ENCODE data around the gene MZT2A.
"Not testable (repeated sequence)": the region's sequence is repeated elsewhere in the genome, so short reads cannot be mapped to it uniquely, and the experiment has no call there.

The MZT2A gene

GRCh38 chr2:131454914-131455313 is 37.3 kb downstream of the MZT2A start:
- WGBS: no CpG with 5 or more reads among the region's 2 CpGs
- not testable (repeated sequence) for H2BK120ac ChIP-seq (ENCODE audit: low read depth, low read length)

GRCh38 chr2:131451265-131451949 is 40.8 kb downstream of the MZT2A start:
- not testable (repeated sequence) for H2BK120ac ChIP-seq (ENCODE audit: low read depth, low read length); H3K79me1 ChIP-seq (replicated peaks; ENCODE audit: low read length, poor library complexity, severe bottlenecking); H2AFZ ChIP-seq (ENCODE audit: low read depth, low read length); H3K9me3 ChIP-seq (ENCODE audit: control insufficient read depth, low read length); H4K8ac ChIP-seq (ENCODE audit: low read length); H2BK15ac ChIP-seq (ENCODE audit: low read depth, poor library complexity, severe bottlenecking); H3K27ac ChIP-seq (ENCODE audit: low read length, poor library complexity, severe bottlenecking); H3K4ac ChIP-seq (ENCODE audit: low read depth in 1 of 2, low read length in 2 of 2); H2BK5ac ChIP-seq (ENCODE audit: low read depth, low read length, poor library complexity, severe bottlenecking); H4K91ac ChIP-seq (ENCODE audit: low read length); H3K4me1 ChIP-seq (ENCODE audit: control insufficient read depth, insufficient read depth, low read depth, low read length); H3K23ac ChIP-seq (ENCODE audit: low read length in 2 of 2); H2BK12ac ChIP-seq (ENCODE audit: low read length in 2 of 2); H3K18ac ChIP-seq (ENCODE audit: low read depth in 1 of 2, low read length in 2 of 2); DNase-seq; H3K36me3 ChIP-seq (ENCODE audit: control insufficient read depth in 1 of 2, insufficient read depth in 2 of 2, low read depth in 1 of 2, low read length in 2 of 2); H3K14ac ChIP-seq (ENCODE audit: low read length in 2 of 2); H3K9ac ChIP-seq (ENCODE audit: low read length); H2AK5ac ChIP-seq (ENCODE audit: low read length, severe bottlenecking); H3K4me3 ChIP-seq (ENCODE audit: insufficient read depth in 1 of 2, low read depth in 1 of 2, low read length in 2 of 2); H3K4me2 ChIP-seq (ENCODE audit: low read length, poor library complexity, severe bottlenecking)
- peaks cover 0 to 13% of the 10 kb centered on the region in 2 experiments for H3K27me3 ChIP-seq (ENCODE audit: control insufficient read depth in 1 of 2, insufficient read depth in 1 of 2, low read length in 2 of 2)
- 98% methylated on average over 6 of the region's 10 CpGs for WGBS

More at GRCh38 chr2:131454914-131455313, 37.3 kb downstream of the MZT2A start:
- not testable (repeated sequence) for H3K27ac ChIP-seq (ENCODE audit: low read length, poor library complexity, severe bottlenecking); H2AK5ac ChIP-seq (ENCODE audit: low read length, severe bottlenecking); H3K27me3 ChIP-seq (ENCODE audit: control insufficient read depth in 1 of 2, insufficient read depth in 1 of 2, low read length in 2 of 2); H4K8ac ChIP-seq (ENCODE audit: low read length); DNase-seq; H4K91ac ChIP-seq (ENCODE audit: low read length); H2BK15ac ChIP-seq (ENCODE audit: low read depth, poor library complexity, severe bottlenecking); H3K4me3 ChIP-seq (ENCODE audit: insufficient read depth in 1 of 2, low read depth in 1 of 2, low read length in 2 of 2); H2BK5ac ChIP-seq (ENCODE audit: low read depth, low read length, poor library complexity, severe bottlenecking); H3K4me1 ChIP-seq (ENCODE audit: control insufficient read depth, insufficient read depth, low read depth, low read length); H2BK12ac ChIP-seq (ENCODE audit: low read length in 2 of 2); H3K9ac ChIP-seq (ENCODE audit: low read length); H3K4me2 ChIP-seq (ENCODE audit: low read length, poor library complexity, severe bottlenecking); H3K36me3 ChIP-seq (ENCODE audit: control insufficient read depth in 1 of 2, insufficient read depth in 2 of 2, low read depth in 1 of 2, low read length in 2 of 2); H3K14ac ChIP-seq (ENCODE audit: low read length in 2 of 2); H3K23ac ChIP-seq (ENCODE audit: low read length in 2 of 2); H3K4ac ChIP-seq (ENCODE audit: low read depth in 1 of 2, low read length in 2 of 2); H3K79me1 ChIP-seq (replicated peaks; ENCODE audit: low read length, poor library complexity, severe bottlenecking); H3K18ac ChIP-seq (ENCODE audit: low read depth in 1 of 2, low read length in 2 of 2); H2AFZ ChIP-seq (ENCODE audit: low read depth, low read length); H3K9me3 ChIP-seq (ENCODE audit: control insufficient read depth, low read length)

- not testable (repeated sequence) for H3K27ac ChIP-seq (ENCODE audit: low read length, poor library complexity, severe bottlenecking); H4K91ac ChIP-seq (ENCODE audit: low read length); H2BK12ac ChIP-seq (ENCODE audit: low read length in 2 of 2); H3K14ac ChIP-seq (ENCODE audit: low read length in 2 of 2); H3K4me2 ChIP-seq (ENCODE audit: low read length, poor library complexity, severe bottlenecking); DNase-seq; H2BK15ac ChIP-seq (ENCODE audit: low read depth, poor library complexity, severe bottlenecking); H3K36me3 ChIP-seq (ENCODE audit: control insufficient read depth in 1 of 2, insufficient read depth in 2 of 2, low read depth in 1 of 2, low read length in 2 of 2); H3K4ac ChIP-seq (ENCODE audit: low read depth in 1 of 2, low read length in 2 of 2); H2AFZ ChIP-seq (ENCODE audit: low read depth, low read length); H2BK120ac ChIP-seq (ENCODE audit: low read depth, low read length); H2AK5ac ChIP-seq (ENCODE audit: low read length, severe bottlenecking); H3K9me3 ChIP-seq (ENCODE audit: control insufficient read depth, low read length); H2BK5ac ChIP-seq (ENCODE audit: low read depth, low read length, poor library complexity, severe bottlenecking); H3K79me1 ChIP-seq (replicated peaks; ENCODE audit: low read length, poor library complexity, severe bottlenecking); H4K8ac ChIP-seq (ENCODE audit: low read length); H3K9ac ChIP-seq (ENCODE audit: low read length); H3K18ac ChIP-seq (ENCODE audit: low read depth in 1 of 2, low read length in 2 of 2); H3K23ac ChIP-seq (ENCODE audit: low read length in 2 of 2); H3K4me1 ChIP-seq (ENCODE audit: control insufficient read depth, insufficient read depth, low read depth, low read length); H3K4me3 ChIP-seq (ENCODE audit: insufficient read depth in 1 of 2, low read depth in 1 of 2, low read length in 2 of 2)
- WGBS: 91% methylated on average over 6 of the region's 9 CpGs
- H3K27me3 ChIP-seq (ENCODE audit: control insufficient read depth in 1 of 2, insufficient read depth in 1 of 2, low read length in 2 of 2): peaks cover 0 to 13% of the 10 kb centered on the region in 2 experiments
These were observed 44.2 kb downstream of the MZT2A start for GRCh38 chr2:131447981-131448380.

GRCh38 chr2:131445896-131446295 is 46.3 kb downstream of the MZT2A start:
- 92% methylated on average over 19 of the region's 19 CpGs for WGBS
- H2AK5ac ChIP-seq (ENCODE audit: low read length, severe bottlenecking): no peak overlapping the region
- H4K8ac ChIP-seq (ENCODE audit: low read length): no peak overlapping the region
- H3K4ac ChIP-seq (ENCODE audit: low read depth in 1 of 2, low read length in 2 of 2): no peak overlapping the region
- no peak overlapping the region for H4K91ac ChIP-seq (ENCODE audit: low read length)
- no peak overlapping the region for H2BK5ac ChIP-seq (ENCODE audit: low read depth, low read length, poor library complexity, severe bottlenecking)
- no peak overlapping the region for H3K27ac ChIP-seq (ENCODE audit: low read length, poor library complexity, severe bottlenecking)
- H3K79me1 ChIP-seq (replicated peaks; ENCODE audit: low read length, poor library complexity, severe bottlenecking): no peaks in the 10 kb centered on the region
- no peak overlapping the region for H3K18ac ChIP-seq (ENCODE audit: low read depth in 1 of 2, low read length in 2 of 2)
- H3K23ac ChIP-seq (ENCODE audit: low read length in 2 of 2): no peak overlapping the region
- DNase-seq: no peak
- H3K9ac ChIP-seq (ENCODE audit: low read length): no peak overlapping the region
- H2AFZ ChIP-seq (ENCODE audit: low read depth, low read length): no peak overlapping the region
- no peaks in the 10 kb centered on the region for H3K9me3 ChIP-seq (ENCODE audit: control insufficient read depth, low read length)
- no peaks in the 10 kb centered on the region for H3K4me1 ChIP-seq (ENCODE audit: control insufficient read depth, insufficient read depth, low read depth, low read length)
- no peak overlapping the region for H3K4me3 ChIP-seq (ENCODE audit: insufficient read depth in 1 of 2, low read depth in 1 of 2, low read length in 2 of 2)
- no peak overlapping the region for H2BK12ac ChIP-seq (ENCODE audit: low read length in 2 of 2)
- H2BK15ac ChIP-seq (ENCODE audit: low read depth, poor library complexity, severe bottlenecking): no peak overlapping the region
- H3K36me3 ChIP-seq (ENCODE audit: control insufficient read depth in 1 of 2, insufficient read depth in 2 of 2, low read depth in 1 of 2, low read length in 2 of 2): no peaks in the 10 kb centered on the region
- H3K27me3 ChIP-seq (ENCODE audit: control insufficient read depth in 1 of 2, insufficient read depth in 1 of 2, low read length in 2 of 2): peaks cover 0 to 6% of the 10 kb centered on the region in 2 experiments
- no peak overlapping the region for H3K14ac ChIP-seq (ENCODE audit: low read length in 2 of 2)
- H3K4me2 ChIP-seq (ENCODE audit: low read length, poor library complexity, severe bottlenecking): no peak overlapping the region
- H2BK120ac ChIP-seq (ENCODE audit: low read depth, low read length): no peak overlapping the region

Measured in mesenchymal stem cell (in vitro differentiated cells and primary cell).